ENCODE measurements around the gene DAGLB.
A peak's percentile ranks its signal among the peaks of the same experiment; 100 is the strongest.

The DAGLB gene

DNA sequence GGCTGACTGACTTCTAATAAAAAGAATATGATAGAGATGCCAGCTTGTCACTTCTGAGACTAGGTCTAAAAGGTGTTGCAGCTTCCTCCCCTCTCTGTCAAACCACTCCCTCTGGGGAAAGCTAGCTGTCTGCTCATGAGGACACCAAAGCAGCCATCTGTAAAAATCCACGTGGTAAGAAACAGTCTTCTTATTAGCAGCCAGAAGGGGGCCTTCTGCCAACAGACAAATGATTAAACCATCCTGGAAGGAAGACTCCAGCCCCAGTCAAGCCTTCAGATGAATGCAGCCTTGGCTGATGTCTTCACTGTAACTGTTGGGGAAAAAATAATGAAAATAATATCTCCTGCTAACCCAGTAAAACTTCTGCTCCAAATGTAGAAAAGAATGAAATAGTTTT is 41.9 kb upstream of the DAGLB start:
- H4K20me1 ChIP-seq (ENCODE audit: insufficient read depth, low read length): no peaks in the 10 kb centered on the region
- no peaks in the 10 kb centered on the region for H3K79me2 ChIP-seq (ENCODE audit: insufficient read depth, low read length)
- peaks cover 4% of the 10 kb centered on the region for H3K4me1 ChIP-seq (ENCODE audit: insufficient read depth, low read length)
- no peaks in the 10 kb centered on the region for H3K27me3 ChIP-seq (ENCODE audit: insufficient read depth, low read length, poor library complexity)
- no peak overlapping the region for H3K27ac ChIP-seq (ENCODE audit: low read length)
- no peak overlapping the region for H3K4me2 ChIP-seq (ENCODE audit: insufficient read depth, low read length)
- TF ChIP-seq EZH2 (IDR thresholded peaks at IDR 0.05; ENCODE audit: borderline replicate concordance, low read depth, low read length, severe bottlenecking): no peak
- TF ChIP-seq, protein P1, sequence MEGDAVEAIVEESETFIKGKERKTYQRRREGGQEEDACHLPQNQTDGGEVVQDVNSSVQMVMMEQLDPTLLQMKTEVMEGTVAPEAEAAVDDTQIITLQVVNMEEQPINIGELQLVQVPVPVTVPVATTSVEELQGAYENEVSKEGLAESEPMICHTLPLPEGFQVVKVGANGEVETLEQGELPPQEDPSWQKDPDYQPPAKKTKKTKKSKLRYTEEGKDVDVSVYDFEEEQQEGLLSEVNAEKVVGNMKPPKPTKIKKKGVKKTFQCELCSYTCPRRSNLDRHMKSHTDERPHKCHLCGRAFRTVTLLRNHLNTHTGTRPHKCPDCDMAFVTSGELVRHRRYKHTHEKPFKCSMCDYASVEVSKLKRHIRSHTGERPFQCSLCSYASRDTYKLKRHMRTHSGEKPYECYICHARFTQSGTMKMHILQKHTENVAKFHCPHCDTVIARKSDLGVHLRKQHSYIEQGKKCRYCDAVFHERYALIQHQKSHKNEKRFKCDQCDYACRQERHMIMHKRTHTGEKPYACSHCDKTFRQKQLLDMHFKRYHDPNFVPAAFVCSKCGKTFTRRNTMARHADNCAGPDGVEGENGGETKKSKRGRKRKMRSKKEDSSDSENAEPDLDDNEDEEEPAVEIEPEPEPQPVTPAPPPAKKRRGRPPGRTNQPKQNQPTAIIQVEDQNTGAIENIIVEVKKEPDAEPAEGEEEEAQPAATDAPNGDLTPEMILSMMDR (IDR thresholded peaks at IDR 0.05; ENCODE audit: borderline replicate concordance, extremely low read depth, low read length, poor library complexity, severe bottlenecking): no peak
- no peak overlapping the region for H2AFZ ChIP-seq (ENCODE audit: low read depth, low read length)
- DNase-seq (no peak), ATAC-seq (ENCODE audit: insufficient read depth, low read depth) (0 out of 3 replicates have a peak, but pooled peaks have one; percentile 29)
- H3K36me3 ChIP-seq (ENCODE audit: insufficient read depth, low read length): no peaks in the 10 kb centered on the region
- peaks cover 3% of the 10 kb centered on the region for H3K9me3 ChIP-seq (ENCODE audit: insufficient read depth, low read length, severe bottlenecking)
- no peak overlapping the region for H3K4me3 ChIP-seq (ENCODE audit: low read depth in 1 of 2, low read length in 2 of 2)
- no peak overlapping the region for H3K9ac ChIP-seq (ENCODE audit: low read depth, low read length)

DNA sequence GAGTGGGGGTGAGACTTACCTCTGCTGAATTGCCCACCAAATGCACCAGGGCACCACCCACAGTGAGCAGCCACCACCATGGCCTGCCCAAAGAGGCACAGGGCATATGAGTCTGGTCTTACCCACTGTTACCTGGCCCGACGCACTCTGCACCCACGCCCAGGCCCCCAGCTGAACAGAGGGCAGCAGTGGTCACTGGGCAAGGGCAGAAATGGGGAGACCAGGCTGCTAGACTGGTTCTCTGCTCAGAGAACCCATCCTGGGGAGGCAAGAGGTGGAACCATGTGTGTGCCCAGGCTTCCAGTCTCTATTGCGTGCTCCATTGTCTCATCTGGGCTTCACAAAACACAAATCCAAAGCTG is 39.4 kb upstream of the DAGLB start:
- peaks cover 13% of the 10 kb centered on the region for H4K20me1 ChIP-seq (ENCODE audit: insufficient read depth, low read length)
- peaks cover 4% of the 10 kb centered on the region for H3K36me3 ChIP-seq (ENCODE audit: insufficient read depth, low read length)
- DNase-seq (no peak), ATAC-seq (ENCODE audit: insufficient read depth, low read depth) (no peak)
- no peak overlapping the region for H3K4me2 ChIP-seq (ENCODE audit: insufficient read depth, low read length)
- no peak overlapping the region for H3K9ac ChIP-seq (ENCODE audit: low read depth, low read length)
- no peak overlapping the region for H3K4me3 ChIP-seq (ENCODE audit: low read depth in 1 of 2, low read length in 2 of 2)
- H3K4me1 ChIP-seq (ENCODE audit: insufficient read depth, low read length): peaks cover 18% of the 10 kb centered on the region
- peaks cover 24% of the 10 kb centered on the region for H3K79me2 ChIP-seq (ENCODE audit: insufficient read depth, low read length)
- H3K27me3 ChIP-seq (ENCODE audit: insufficient read depth, low read length, poor library complexity): no peaks in the 10 kb centered on the region
- no peak overlapping the region for H3K27ac ChIP-seq (ENCODE audit: low read length)
- TF ChIP-seq EZH2 (IDR thresholded peaks at IDR 0.05; ENCODE audit: borderline replicate concordance, low read depth, low read length, severe bottlenecking): no peak
- TF ChIP-seq, protein P1 (IDR thresholded peaks at IDR 0.05; ENCODE audit: borderline replicate concordance, extremely low read depth, low read length, poor library complexity, severe bottlenecking): no peak
- no peak overlapping the region for H2AFZ ChIP-seq (ENCODE audit: low read depth, low read length)
- H3K9me3 ChIP-seq (ENCODE audit: insufficient read depth, low read length, severe bottlenecking): peaks cover 3% of the 10 kb centered on the region

DNA sequence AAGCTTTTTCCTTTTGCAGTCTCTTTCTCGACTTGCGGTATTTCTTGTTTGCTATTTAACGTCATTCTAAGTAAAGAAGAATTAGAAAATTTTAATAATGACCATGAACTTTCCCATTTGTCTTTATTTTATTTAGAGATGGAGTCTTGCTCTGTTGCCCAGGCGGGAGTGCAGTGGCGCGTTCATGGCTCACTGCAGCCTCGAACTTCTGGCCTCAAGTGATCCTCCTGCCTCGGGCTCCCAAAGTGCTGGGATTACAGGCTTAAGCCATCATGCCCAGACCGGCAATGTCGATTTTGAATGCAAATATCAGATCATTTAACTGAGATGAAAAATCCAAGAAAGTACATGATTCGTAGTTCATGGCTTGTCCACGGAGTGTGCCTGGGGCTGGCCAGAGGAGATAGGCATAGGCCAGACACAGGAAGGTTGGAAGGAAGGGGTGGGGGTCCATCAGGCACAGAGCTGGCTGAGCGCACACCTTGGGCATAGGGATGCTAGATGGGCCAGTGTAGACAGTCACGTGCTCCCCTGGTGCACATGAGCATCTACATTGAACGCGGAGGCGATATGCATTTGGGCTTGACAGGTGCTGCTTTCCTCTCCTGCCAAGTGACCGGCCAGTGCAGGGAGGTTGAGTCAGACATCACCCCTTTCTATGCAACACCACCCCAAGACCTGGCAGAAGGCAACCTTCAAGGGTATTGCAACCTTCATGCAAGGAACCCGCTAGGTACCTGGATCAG is 38.9 kb upstream of the DAGLB start:
- Histone ChIP-seq H3K9ac (ENCODE audit: low read depth, low read length) (no peak overlapping the region), H3K4me2 (ENCODE audit: insufficient read depth, low read length) (no peak overlapping the region), H3K4me3 (ENCODE audit: low read depth in 1 of 2, low read length in 2 of 2) (no peak overlapping the region), H2AFZ (ENCODE audit: low read depth, low read length) (no peak overlapping the region), H3K27ac (ENCODE audit: low read length) (no peak overlapping the region), H4K20me1 (ENCODE audit: insufficient read depth, low read length) (peaks cover 16% of the 10 kb centered on the region), H3K4me1 (ENCODE audit: insufficient read depth, low read length) (peaks cover 21% of the 10 kb centered on the region), H3K27me3 (ENCODE audit: insufficient read depth, low read length, poor library complexity) (no peaks in the 10 kb centered on the region), H3K9me3 (ENCODE audit: insufficient read depth, low read length, severe bottlenecking) (peaks cover 3% of the 10 kb centered on the region), H3K36me3 (ENCODE audit: insufficient read depth, low read length) (peaks cover 6% of the 10 kb centered on the region), H3K79me2 (ENCODE audit: insufficient read depth, low read length) (peaks cover 30% of the 10 kb centered on the region)
- TF ChIP-seq, protein P1 (IDR thresholded peaks at IDR 0.05; ENCODE audit: borderline replicate concordance, extremely low read depth, low read length, poor library complexity, severe bottlenecking): no peak
- no peak for TF ChIP-seq EZH2 (IDR thresholded peaks at IDR 0.05; ENCODE audit: borderline replicate concordance, low read depth, low read length, severe bottlenecking)
- DNase-seq (no peak), ATAC-seq (ENCODE audit: insufficient read depth, low read depth) (no peak)

Measured in DND-41 (cell line).